Suppressor macrophage treated with lipopolysaccharide for 1 hour (primary cell): ENCODE measurements around the gene SLC9A5.

Experiments
- DNase-seq, 3 donors: peaks; one replicate each; pipeline ENCODE4 v3.0.0-alpha.2; 2020 to 2022

SLC9A5 gene

GRCh38 chr16:67241008-67241900 lies 7.5 kb upstream of the SLC9A5 start:
- DNase-seq: peak; percentile 58 to 69 (median 68)

- DNase-seq: no peak
Measured at GRCh38 chr16:67242138-67242730, 6.5 kb upstream of the SLC9A5 start.

- peak; percentile 43 to 66 (median 52) for DNase-seq
Measured at GRCh38 chr16:67243481-67243880, 5.3 kb upstream of the SLC9A5 start.

GRCh38 chr16:67244387-67245185 lies 4.2 kb upstream of the SLC9A5 start:
- DNase-seq: peak; percentile 97 to 100 (median 98)

GRCh38 chr16:67245186-67245585 lies 3.6 kb upstream of the SLC9A5 start:
- DNase-seq: no peak

- no peak for DNase-seq
Measured at GRCh38 chr16:67245674-67246080, 3.1 kb upstream of the SLC9A5 start.

- DNase-seq: peak; percentile 91 to 96 (median 94)
Measured at GRCh38 chr16:67246081-67246755, 2.6 kb upstream of the SLC9A5 start.

GRCh38 chr16:67246756-67247191 lies 2.0 kb upstream of the SLC9A5 start:
- DNase-seq: no peak

- DNase-seq: peak; percentile 97 to 98 (median 98)
Measured at GRCh38 chr16:67247192-67248072, 1.3 kb upstream of the SLC9A5 start, which contains the start of gene FHOD1. TSS of gene FHOD1 (minus strand) at chr16:67247481. CDS start at chr16:67247410, 71 bp downstream.

GRCh38 chr16:67248073-67248400 lies 742 bp upstream of the SLC9A5 start:
- no peak for DNase-seq

- DNase-seq: no peak
Measured at GRCh38 chr16:67249178-67250044, 632 bp downstream of the SLC9A5 start.

- DNase-seq: no peak
Measured at GRCh38 chr16:67250045-67250327, 1.2 kb downstream of the SLC9A5 start.

- no peak for DNase-seq
Measured at GRCh38 chr16:67252609-67253497, 4.1 kb downstream of the SLC9A5 start.

GRCh38 chr16:67254801-67255552 lies 6.2 kb downstream of the SLC9A5 start:
- no peak for DNase-seq

GRCh38 chr16:67255553-67256221 lies 6.9 kb downstream of the SLC9A5 start:
- DNase-seq: no peak

GRCh38 chr16:67256701-67257230 lies 8.0 kb downstream of the SLC9A5 start:
- DNase-seq: no peak

- DNase-seq: no peak
Measured at GRCh38 chr16:67257486-67258160, 8.8 kb downstream of the SLC9A5 start.
